NCI-H1105 (cell line): ENCODE results near the gene SUMO3.
A peak's percentile ranks its signal among the peaks of the same experiment; 100 is the strongest.
"Not testable (repeated sequence)": the region's sequence is repeated elsewhere in the genome, so short reads cannot be mapped to it uniquely, and the experiment has no call there.

Source experiments
- DNase-seq: peaks from one replicate; lab custom pipeline; 2025; lab: John Stamatoyannopoulos, UW

The SUMO3 gene

DNA sequence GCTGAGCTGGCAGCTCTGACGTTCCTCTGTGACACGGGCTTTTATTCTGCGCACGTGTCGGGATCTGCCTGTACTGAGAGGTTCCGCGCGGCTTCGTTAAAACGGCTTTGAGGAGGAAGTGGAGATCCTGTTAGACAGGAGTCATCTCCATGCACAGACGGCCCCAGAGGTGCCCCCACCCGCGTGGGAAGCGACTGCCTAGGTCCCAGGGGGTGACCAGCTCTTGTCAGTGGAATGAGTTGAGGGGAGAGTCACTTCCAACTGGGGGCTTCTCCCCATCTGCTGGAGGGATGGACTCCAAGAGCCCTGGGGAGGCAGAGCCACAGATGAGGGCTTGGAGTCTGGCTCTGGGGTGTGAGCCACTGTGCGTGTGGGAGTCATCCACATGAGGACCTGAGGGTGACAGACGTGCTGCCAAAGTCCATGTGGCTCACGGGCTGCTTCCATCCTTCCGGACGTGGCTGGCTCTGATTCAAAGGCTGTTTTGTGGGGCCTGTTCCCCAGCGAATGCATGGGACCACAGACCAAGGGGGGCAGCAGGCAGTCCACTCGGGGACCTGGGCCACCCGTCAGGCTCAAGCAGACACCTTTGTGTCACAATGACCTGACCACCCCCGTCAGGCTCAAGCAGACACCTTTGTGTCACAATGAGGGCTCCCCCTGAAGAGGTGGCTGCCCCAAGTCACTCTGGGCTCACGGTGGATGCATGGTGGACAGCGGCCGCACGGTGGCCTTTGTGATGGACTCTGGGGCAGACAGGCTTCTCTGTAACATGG is 28.8 kb upstream of the SUMO3 start:
- DNase-seq, result peak; percentile 3

- DNase-seq, result no peak
Measured at GRCh38 chr21:44846224-44846484, 28.3 kb upstream of the SUMO3 start.

GRCh38 chr21:44845418-44846223 is 27.8 kb upstream of the SUMO3 start:
- DNase-seq, result no peak

DNA sequence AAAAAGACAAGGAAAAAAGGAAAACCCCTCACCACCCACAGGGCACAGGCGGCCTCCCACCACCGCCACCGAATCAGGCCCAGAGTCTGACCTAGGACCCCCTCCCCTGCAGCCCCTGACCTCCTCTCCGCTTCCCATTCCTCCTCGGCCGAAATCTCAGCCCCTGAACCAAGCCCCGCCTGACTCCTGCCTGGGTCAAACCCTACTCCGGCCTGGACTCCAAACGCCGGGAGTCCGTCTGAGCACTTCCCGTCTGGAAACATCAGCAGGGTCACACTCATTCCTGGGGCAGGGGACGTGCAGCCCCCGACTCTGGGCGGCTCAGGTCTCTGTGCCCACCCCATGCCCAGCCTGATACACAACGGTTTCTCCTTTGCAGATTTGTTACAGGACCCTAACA is 26.4 kb upstream of the SUMO3 start:
- no peak for DNase-seq

GRCh38 chr21:44842721-44843445 is 25.0 kb upstream of the SUMO3 start:
- no peak for DNase-seq

- DNase-seq, result no peak
Measured at GRCh38 chr21:44842087-44842486, 24.2 kb upstream of the SUMO3 start.

- DNase-seq, result no peak
Measured at GRCh38 chr21:44840771-44841170, 22.9 kb upstream of the SUMO3 start.

DNA sequence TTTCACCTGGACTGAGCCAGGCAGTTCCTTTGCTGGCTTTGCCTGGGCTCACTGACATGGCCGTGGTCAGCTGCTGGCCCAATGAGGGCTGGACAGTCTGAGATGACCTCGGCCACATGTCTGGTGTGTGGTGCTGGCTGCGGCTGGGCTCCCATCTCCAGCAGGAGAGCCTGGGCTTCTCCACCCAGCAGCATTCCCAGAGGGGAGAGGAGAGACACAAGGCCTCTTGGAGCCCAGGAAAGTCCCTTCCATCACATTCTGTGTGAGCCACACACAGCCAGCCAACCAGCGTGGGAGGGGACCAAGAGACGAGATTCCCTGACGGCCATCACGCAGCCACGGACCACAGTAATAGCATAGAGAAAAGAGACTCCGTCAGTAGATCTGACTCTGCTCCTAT is 21.1 kb upstream of the SUMO3 start:
- no peak for DNase-seq

GRCh38 chr21:44838039-44838895 is 20.4 kb upstream of the SUMO3 start:
- no peak for DNase-seq

- no peak for DNase-seq
Measured at GRCh38 chr21:44837537-44837936, 19.7 kb upstream of the SUMO3 start.

DNA sequence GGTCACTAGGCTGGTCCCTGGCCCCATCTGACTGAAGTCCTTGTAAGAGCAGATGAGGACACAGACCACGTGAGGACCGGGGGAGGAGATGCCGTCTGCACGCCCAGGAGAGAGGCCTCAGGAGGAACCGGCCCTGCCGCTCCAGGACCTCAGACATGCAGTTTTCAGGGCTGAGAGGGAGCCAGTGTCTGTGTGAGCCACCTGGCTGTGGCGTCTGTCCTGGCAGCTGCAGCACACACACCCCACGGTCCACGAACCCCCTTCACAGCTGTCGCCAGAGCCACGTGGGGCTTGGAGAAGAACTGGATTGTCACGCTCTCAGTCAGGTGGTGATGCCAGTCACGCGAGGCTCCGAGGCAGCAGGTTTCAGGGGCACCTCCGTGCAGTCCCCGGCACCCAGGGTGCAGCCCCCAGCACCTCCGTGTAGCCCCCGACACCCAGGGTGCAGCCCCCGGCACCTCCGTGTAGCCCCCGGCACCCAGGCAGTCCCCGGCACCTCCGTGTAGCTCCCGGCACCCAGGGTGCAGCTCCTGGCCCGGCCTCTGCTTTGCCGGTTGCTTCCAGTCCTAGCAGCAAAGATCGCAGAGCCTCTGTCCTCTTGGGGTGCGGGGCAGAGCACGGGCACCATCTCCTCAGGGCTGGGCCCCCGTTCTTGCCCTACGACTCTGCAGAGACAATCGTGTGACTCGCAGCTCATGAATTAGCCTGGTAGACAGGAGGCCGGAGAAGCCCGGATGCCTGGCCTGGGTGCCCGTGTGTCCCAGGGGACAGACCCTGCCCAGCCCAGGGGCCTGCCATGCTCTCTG is 19.0 kb upstream of the SUMO3 start:
- no peak for DNase-seq

DNA sequence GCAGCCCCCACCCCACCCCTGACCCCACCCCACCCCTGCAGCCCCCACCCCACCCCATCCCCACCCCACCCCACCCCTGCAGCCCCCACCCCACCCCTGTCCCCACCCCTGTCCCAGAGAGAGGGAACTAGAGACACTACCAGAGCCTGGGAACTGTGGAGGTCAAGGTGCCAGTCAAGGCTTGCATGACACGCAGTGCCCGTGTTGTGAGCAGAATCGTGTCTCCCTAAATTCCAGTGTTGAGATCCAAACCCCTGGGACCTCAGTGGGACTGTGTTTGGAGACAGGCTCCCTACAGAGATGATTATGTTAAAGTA is 18.4 kb upstream of the SUMO3 start:
- no peak for DNase-seq

DNA sequence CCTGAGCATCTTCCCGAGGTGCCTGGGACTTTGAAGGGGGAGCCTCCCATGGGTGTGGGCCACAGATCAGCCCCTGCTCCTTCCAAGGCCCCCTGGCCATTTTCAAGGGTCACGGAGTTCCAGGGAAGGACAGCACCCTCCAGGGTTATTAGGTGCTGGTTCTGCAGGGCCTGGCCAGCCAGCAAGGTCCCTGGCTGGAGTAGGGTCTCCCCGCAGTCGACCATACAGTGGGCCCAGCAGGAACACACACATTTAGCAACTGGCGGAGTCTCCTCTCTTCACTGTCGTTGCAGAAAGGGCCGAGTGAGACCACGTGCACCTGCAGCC is 17.7 kb upstream of the SUMO3 start:
- no peak for DNase-seq

DNA sequence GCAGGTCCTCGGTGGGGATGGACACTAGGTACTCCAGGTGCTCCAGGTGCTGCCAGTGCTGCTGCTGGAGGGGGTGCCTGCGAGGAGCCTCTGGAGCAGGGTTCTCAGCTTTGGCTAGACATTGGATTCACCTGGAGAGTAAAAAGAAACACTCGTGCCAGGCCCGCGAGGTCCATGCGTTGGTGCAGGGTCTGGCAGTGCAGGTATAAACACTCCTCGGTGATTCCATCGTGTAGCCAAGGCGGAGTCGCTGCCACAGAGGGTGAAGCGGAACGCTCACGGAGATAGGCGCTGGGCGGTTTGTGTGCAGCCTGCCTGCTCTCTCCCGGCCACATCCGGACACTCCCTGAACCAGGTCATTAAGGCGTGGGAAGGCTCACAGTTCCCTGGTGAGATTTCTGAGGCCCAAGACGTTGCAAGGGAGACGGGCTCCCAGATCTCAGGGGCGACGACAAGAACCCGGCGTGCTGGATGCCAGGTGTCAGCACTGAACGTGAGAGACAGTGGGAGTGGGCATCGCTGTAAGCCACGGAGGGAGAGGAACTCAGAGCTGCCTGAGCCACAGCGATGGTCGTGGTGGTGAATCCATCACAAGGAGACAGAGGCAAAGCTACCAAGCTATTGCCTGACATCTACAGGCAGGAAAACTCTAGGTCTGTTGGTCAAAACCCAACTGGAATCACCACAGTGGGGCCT is 17.2 kb upstream of the SUMO3 start:
- no peak for DNase-seq

- no peak for DNase-seq
Measured at GRCh38 chr21:44834231-44834950, 16.5 kb upstream of the SUMO3 start.

GRCh38 chr21:44833663-44834062 is 15.8 kb upstream of the SUMO3 start:
- no peak for DNase-seq

GRCh38 chr21:44832516-44833255 is 14.8 kb upstream of the SUMO3 start:
- DNase-seq, result not testable (repeated sequence)

DNA sequence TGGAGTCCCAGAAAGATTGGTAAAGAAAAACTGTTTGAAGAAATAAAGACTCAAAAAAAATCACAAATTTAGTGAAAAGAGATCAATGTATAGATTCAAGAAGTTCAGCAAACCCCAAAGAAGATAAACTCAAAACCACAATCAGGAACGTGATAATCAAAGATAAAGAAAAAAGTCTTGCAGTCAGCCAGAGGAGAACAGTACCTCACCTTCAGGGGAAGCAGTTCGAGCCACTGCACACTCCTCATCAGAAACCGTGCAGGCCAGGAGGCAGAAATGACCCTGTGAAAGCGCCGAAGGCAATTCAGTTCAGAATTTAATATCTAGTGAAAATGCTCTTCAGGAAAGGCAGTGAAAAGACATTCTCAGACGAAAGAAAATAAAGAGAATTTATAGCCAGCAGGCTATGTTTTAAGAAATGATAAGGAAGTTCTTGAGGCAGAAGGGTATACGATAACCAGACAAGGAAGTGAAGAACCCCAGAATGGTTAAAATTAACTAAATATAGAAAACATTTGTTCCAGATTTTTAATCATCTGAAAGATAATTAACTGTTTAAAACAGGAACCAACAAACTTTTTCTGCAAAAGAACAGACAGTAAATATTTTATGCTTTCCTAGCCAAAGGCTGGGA is 13.5 kb upstream of the SUMO3 start:
- no peak for DNase-seq

DNA sequence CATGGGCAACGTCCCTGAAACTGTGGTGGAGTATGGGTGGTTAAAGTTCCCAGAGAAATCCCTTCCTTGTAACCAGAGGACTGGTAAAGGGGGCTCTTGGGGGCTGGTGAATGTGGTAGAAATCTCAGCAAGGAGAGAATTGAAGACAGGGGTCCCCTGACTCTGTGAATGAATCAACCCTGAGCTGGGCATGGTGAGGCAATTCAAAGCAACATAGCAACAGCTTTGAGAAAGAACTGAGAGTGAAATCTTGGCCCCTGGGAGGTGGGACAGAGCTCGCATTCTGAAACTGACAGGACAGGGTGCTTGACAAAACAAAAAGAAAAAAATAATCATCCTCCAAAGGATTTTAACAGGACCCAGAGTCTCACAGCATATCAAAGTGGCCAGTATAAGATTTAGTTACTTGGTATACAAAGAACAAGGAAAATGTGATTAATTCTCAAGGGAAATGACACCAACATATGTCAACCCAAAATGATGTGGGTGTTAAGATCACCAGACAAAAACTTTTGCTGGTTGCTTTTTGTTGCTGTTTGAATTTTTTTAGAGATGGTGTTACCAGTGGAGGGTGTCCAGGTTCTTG is 11.7 kb upstream of the SUMO3 start:
- no peak for DNase-seq
